ENCODE measurements around the gene MB.

- TF ChIP-seq HNF4A (conservative IDR thresholded peaks at IDR 0.05) (no peak), MAX (IDR thresholded peaks at IDR 0.05) (no peak), CTCF (IDR thresholded peaks at IDR 0.05; ENCODE audit: low read depth, low read length, missing input control) (no peak), ZBTB33 (IDR thresholded peaks at IDR 0.05) (no peak), GABPA (IDR thresholded peaks at IDR 0.05 in 1 of 2, conservative IDR thresholded peaks at IDR 0.05 in 1 of 2) (no peak), YY1 (IDR thresholded peaks at IDR 0.05) (no peak), EGR1 (IDR thresholded peaks at IDR 0.05; ENCODE audit: low read depth in 2 of 2) (no peak), JUND (IDR thresholded peaks at IDR 0.05) (no peak), RAD21 (IDR thresholded peaks at IDR 0.05) (no peak), REST (IDR thresholded peaks at IDR 0.05) (no peak)
Observed at GRCh38 chr22:35596821-35597220, 20.3 kb downstream of the MB start.

Data from liver (tissue), 3 donors.